Lower leg skin (tissue), 3 donors: ENCODE results near the gene CD36.

Source experiments
- POLR2A ChIP-seq, 2 donors: fragments of 450-650 bp; IDR thresholded peaks; one replicate each; pipeline ENCODE4 v1.6.1; 2016 to 2017; ENCODE audit warnings: antibody characterized with exemption in 2 of 2, mild to moderate bottlenecking in 1 of 2, moderate library complexity in 1 of 2
- TF ChIP-seq, protein P1 (sequence below), 3 donors: fragments of 450-650 bp; IDR thresholded peaks; one replicate each; pipeline ENCODE4 v1.5.1; 2016; ENCODE audit warnings: antibody characterized with exemption in 3 of 3, mild to moderate bottlenecking in 3 of 3, moderate library complexity in 2 of 3

DNA sequence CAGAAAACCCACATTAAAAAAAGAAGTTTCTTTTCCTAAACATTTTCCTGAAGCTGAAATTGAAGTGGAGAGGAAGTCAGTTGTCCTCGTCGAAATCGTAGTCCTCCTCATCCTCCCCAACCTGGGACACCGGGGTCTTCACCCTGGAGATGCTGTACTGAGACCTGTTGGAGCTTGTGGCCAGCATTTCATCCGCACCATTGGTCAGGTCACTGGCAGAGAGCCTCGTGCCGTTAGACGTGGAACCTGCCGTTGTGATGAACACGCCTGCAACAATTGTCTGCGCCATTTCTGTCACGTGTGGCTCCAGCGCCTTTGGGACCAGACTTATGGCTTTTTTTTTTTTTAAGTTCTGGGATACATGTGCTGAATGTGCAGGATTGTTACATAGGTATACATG lies 23.8 kb downstream of the CD36 start:
- TF ChIP-seq POLR2A (IDR thresholded peaks at IDR 0.05) = no peak
- TF ChIP-seq, protein P1, sequence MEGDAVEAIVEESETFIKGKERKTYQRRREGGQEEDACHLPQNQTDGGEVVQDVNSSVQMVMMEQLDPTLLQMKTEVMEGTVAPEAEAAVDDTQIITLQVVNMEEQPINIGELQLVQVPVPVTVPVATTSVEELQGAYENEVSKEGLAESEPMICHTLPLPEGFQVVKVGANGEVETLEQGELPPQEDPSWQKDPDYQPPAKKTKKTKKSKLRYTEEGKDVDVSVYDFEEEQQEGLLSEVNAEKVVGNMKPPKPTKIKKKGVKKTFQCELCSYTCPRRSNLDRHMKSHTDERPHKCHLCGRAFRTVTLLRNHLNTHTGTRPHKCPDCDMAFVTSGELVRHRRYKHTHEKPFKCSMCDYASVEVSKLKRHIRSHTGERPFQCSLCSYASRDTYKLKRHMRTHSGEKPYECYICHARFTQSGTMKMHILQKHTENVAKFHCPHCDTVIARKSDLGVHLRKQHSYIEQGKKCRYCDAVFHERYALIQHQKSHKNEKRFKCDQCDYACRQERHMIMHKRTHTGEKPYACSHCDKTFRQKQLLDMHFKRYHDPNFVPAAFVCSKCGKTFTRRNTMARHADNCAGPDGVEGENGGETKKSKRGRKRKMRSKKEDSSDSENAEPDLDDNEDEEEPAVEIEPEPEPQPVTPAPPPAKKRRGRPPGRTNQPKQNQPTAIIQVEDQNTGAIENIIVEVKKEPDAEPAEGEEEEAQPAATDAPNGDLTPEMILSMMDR (IDR thresholded peaks at IDR 0.05) = no peak
